Neural cell (in vitro differentiated cells): ENCODE results near the gene EYS. TPM values are rescaled to one million over a fixed set of nuclear protein-coding genes. Genes with fewer than 3 reads are reported as not detected.

ENCODE experiments used
- H2AFZ ChIP-seq: fragments of 200-600, 300-800 bp; sonication (generic), shearing (Covaris generic); 2 replicates; pipeline ENCODE4 v1.6.0; 2014; ENCODE audit warnings: low read depth, mild to moderate bottlenecking, antibody characterized with exemption, low read length, moderate library complexity
- H3F3A ChIP-seq: fragments of 200-600 bp; shearing (Covaris generic); 2 replicates; pipeline ENCODE4 v1.6.1; 2016; ENCODE audit warnings: mild to moderate bottlenecking, moderate library complexity, mixed read lengths, antibody characterized with exemption, low read length; ENCODE audit not compliant: insufficient read depth, poor library complexity, severe bottlenecking
- H3K27ac ChIP-seq: fragments of 200-600, 300-800 bp; sonication (generic), shearing (Covaris generic); 2 replicates; pipeline ENCODE4 v1.5.1; 2014; ENCODE audit warnings: mild to moderate bottlenecking, low read length, moderate library complexity
- H3K27me3 ChIP-seq: fragments of 300-800, 200-600 bp; sonication (generic), shearing (Covaris generic); 2 replicates; pipeline ENCODE4 v1.6.0; 2014; ENCODE audit warnings: mild to moderate bottlenecking, low read depth, low read length, moderate library complexity; ENCODE audit not compliant: insufficient read depth
- H3K36me3 ChIP-seq: fragments of 300-800, 200-600 bp; sonication (generic), shearing (Covaris generic); 2 replicates; pipeline ENCODE4 v1.5.1; 2014; ENCODE audit warnings: mild to moderate bottlenecking, antibody characterized with exemption, low read length, moderate library complexity; ENCODE audit not compliant: insufficient read depth
- H3K4me2 ChIP-seq: fragments of 300-800, 200-600 bp; sonication (generic), shearing (Covaris generic); 2 replicates; pipeline ENCODE4 v1.6.0; 2014; ENCODE audit warnings: mild to moderate bottlenecking, low read length
- H3K4me3 ChIP-seq: fragments of 300-800, 200-600 bp; sonication (generic), shearing (Covaris generic); 2 replicates; pipeline ENCODE4 v1.5.1; 2014; ENCODE audit warnings: mild to moderate bottlenecking, low read length, moderate library complexity
- H3K79me2 ChIP-seq: fragments of 200-600 bp; shearing (Covaris generic); replicated peaks from 2 replicates; pipeline ENCODE4 v1.6.0; 2014; ENCODE audit warnings: mild to moderate bottlenecking, low read length, moderate library complexity; ENCODE audit not compliant: insufficient read depth
- H3K9ac ChIP-seq: fragments of 300-800, 200-600 bp; sonication (generic), shearing (Covaris generic); 2 replicates; pipeline ENCODE4 v1.6.1; 2016; ENCODE audit warnings: mild to moderate bottlenecking, low read length, mixed read lengths
- H3K9me2 ChIP-seq: fragments of 200-600 bp; shearing (Covaris generic); 2 replicates; pipeline ENCODE4 v1.6.1; 2016; ENCODE audit warnings: mild to moderate bottlenecking, low read length, mixed read lengths; ENCODE audit not compliant: insufficient read depth
- H3K9me3 ChIP-seq: fragments of 200-600, 300-800 bp; sonication (generic), shearing (Covaris generic); 2 replicates; pipeline ENCODE4 v1.6.1; 2016; ENCODE audit warnings: mild to moderate bottlenecking, mixed run types, low read length, moderate library complexity, mixed read lengths
- H4K20me1 ChIP-seq: fragments of 200-600 bp; shearing (Covaris generic); 2 replicates; pipeline ENCODE4 v1.6.1; 2016; ENCODE audit warnings: mild to moderate bottlenecking, mixed run types; ENCODE audit not compliant: insufficient read depth
- CTCF ChIP-seq: fragments of 450-650 bp; IDR thresholded peaks from 2 replicates; pipeline ENCODE4 v1.5.1; 2014; ENCODE audit warnings: antibody characterized with exemption, mild to moderate bottlenecking, moderate library complexity; ENCODE audit not compliant: poor library complexity, severe bottlenecking
- EP300 ChIP-seq: fragments of 450-650 bp; conservative IDR thresholded peaks from 2 replicates; pipeline ENCODE4 v1.6.1; 2014; ENCODE audit warnings: antibody characterized with exemption, mild to moderate bottlenecking, moderate library complexity; ENCODE audit not compliant: poor library complexity, severe bottlenecking
- EZH2 ChIP-seq: fragments of 200-600, 300-800 bp; shearing (Covaris generic), sonication (generic); IDR thresholded peaks from 2 replicates; pipeline ENCODE4 v1.6.1; 2014; ENCODE audit warnings: antibody characterized with exemption, low read length, borderline replicate concordance, mild to moderate bottlenecking; ENCODE audit not compliant: insufficient read depth, poor library complexity, severe bottlenecking
- MXI1 ChIP-seq: fragments of 450-650 bp; conservative IDR thresholded peaks from 2 replicates; pipeline ENCODE4 v1.6.1; 2014; ENCODE audit warnings: antibody characterized with exemption, mild to moderate bottlenecking; ENCODE audit not compliant: poor library complexity, severe bottlenecking
- POLR2AphosphoS5 ChIP-seq: IDR thresholded peaks from 2 replicates; pipeline ENCODE4 v1.6.1; 2012
- RAD21 ChIP-seq: fragments of 450-650 bp; conservative IDR thresholded peaks from 2 replicates; pipeline ENCODE4 v1.6.1; 2014; ENCODE audit warnings: antibody characterized with exemption, mild to moderate bottlenecking, moderate library complexity
- REST ChIP-seq: IDR thresholded peaks from 2 replicates; pipeline ENCODE4 v1.6.1; 2012; ENCODE audit warnings: borderline replicate concordance
- SMC3 ChIP-seq: fragments of 450-650 bp; conservative IDR thresholded peaks from 2 replicates; pipeline ENCODE4 v1.6.1; 2014; ENCODE audit warnings: antibody characterized with exemption, mild to moderate bottlenecking, moderate library complexity; ENCODE audit not compliant: poor library complexity
- TAF1 ChIP-seq: IDR thresholded peaks from 2 replicates; pipeline ENCODE4 v1.6.1; 2012; ENCODE audit warnings: low read depth
- polyA plus RNA-seq: library from polyadenylated mRNA; depleted of rRNA; stranded (reverse); fragments of >200 nt; gene quantifications from 2 replicates; pipeline ENCODE4 v1.2.3, GENCODE V29; 2014

The EYS gene
- polyA plus RNA-seq, 1 donor from 2014 or later, result 0.38 TPM

GRCh38 chr6:64217721-64218620 lies 1489.1 kb downstream of the EYS start:
- Histone ChIP-seq H4K20me1 (no peaks in the 10 kb centered on the region), H2AFZ (no peak overlapping the region), H3K9ac (no peak overlapping the region), H3K36me3 (no peaks in the 10 kb centered on the region), H3K9me2 (no peaks in the 10 kb centered on the region), H3K4me3 (no peak overlapping the region), H3K27me3 (no peaks in the 10 kb centered on the region), H3K9me3 (no peaks in the 10 kb centered on the region), H3K27ac (no peak overlapping the region), H3F3A (no peaks in the 10 kb centered on the region), H3K4me2 (no peak overlapping the region), H3K79me2 (no peaks in the 10 kb centered on the region)
- TF ChIP-seq EZH2, result no peak

- TF ChIP-seq CTCF (no peak), EP300 (no peak), REST (no peak), SMC3 (no peak), EZH2 (no peak), RAD21 (no peak), POLR2AphosphoS5 (no peak), MXI1 (no peak), TAF1 (no peak)
- Histone ChIP-seq H3K27me3 (no peaks in the 10 kb centered on the region), H3K36me3 (no peaks in the 10 kb centered on the region), H2AFZ (no peak overlapping the region), H3K9me2 (no peaks in the 10 kb centered on the region), H3K9me3 (no peaks in the 10 kb centered on the region), H3F3A (no peaks in the 10 kb centered on the region), H3K27ac (no peak overlapping the region), H3K9ac (no peak overlapping the region), H4K20me1 (no peaks in the 10 kb centered on the region), H3K79me2 (no peaks in the 10 kb centered on the region), H3K4me2 (no peak overlapping the region), H3K4me3 (no peak overlapping the region)
Observed at GRCh38 chr6:64214373-64214772, 1492.7 kb downstream of the EYS start.
